ENCODE measurements around the gene TAC3.

GRCh38 chr12:57040750-57041149 is 24.4 kb upstream of the TAC3 start:
- TF ChIP-seq CTCF (IDR thresholded peaks at IDR 0.05) (no peak), POLR2A (IDR thresholded peaks at IDR 0.05) (no peak)
